Activated CD4-positive, alpha-beta T cell treated with anti-CD3 and anti-CD28 coated beads, Interleukin-2, amount 10 ng/mL, durations not matched to agents 7 days and 5 days (primary cell): ENCODE measurements around the gene SPECC1. TPM values are rescaled to one million over a fixed set of nuclear protein-coding genes. Genes with fewer than 3 reads are reported as not detected.
"Not testable (repeated sequence)": the region's sequence is repeated elsewhere in the genome, so short reads cannot be mapped to it uniquely, and the experiment has no call there.

Experiments
- CTCF ChIA-PET: fragments of 350-600 bp; sonication (Branson Sonifier 250); formaldehyde crosslinking; loops from one replicate; lab custom pipeline; 2021; ENCODE audit warnings: antibody characterized with exemption; lab: Charles Lee
- POLR2A ChIA-PET: fragments of 350-600 bp; sonication (Branson Sonifier 250); formaldehyde crosslinking; loops from one replicate; lab custom pipeline; 2021; ENCODE audit warnings: antibody characterized with exemption; lab: Charles Lee
- DNase-seq: peaks from one replicate; pipeline ENCODE4 v3.0.0-alpha.2; 2020
- H3K27ac Mint-ChIP-seq: one replicate; pipeline ENCODE4 v1.8.0; 2021; ENCODE audit warnings: mild to moderate bottlenecking, moderate library complexity, mixed read lengths
- H3K27me3 Mint-ChIP-seq: one replicate; pipeline ENCODE4 v1.8.0; 2021; ENCODE audit warnings: mixed read lengths
- H3K36me3 Mint-ChIP-seq: one replicate; pipeline ENCODE4 v1.8.0; 2021; ENCODE audit warnings: low read depth, mixed read lengths
- H3K4me1 Mint-ChIP-seq: one replicate; pipeline ENCODE4 v1.8.0; 2021; ENCODE audit warnings: mixed read lengths
- H3K4me3 Mint-ChIP-seq: one replicate; pipeline ENCODE4 v1.8.0; 2021; ENCODE audit warnings: mild to moderate bottlenecking, moderate library complexity, mixed read lengths
- H3K9me3 Mint-ChIP-seq: one replicate; pipeline ENCODE4 v1.8.0; 2021; ENCODE audit warnings: mixed read lengths
- total RNA-seq, 2 experiments: library from RNA; stranded (reverse); gene quantifications; one replicate each; pipeline ENCODE4 v1.2.3, GENCODE V29; 2021

Gene SPECC1
- total RNA-seq, 2 experiments from 2014 or later, result 3.7 to 4.9 TPM

GRCh38 chr17:20302246-20302917 is 293.2 kb downstream of the SPECC1 start:
- Mint-ChIP-seq H3K9me3 (peaks cover 17% of the 10 kb centered on the region), H3K36me3 (peaks cover 8% of the 10 kb centered on the region), H3K4me3 (no peak overlapping the region), H3K27ac (no peak overlapping the region), H3K4me1 (peaks cover 5% of the 10 kb centered on the region), H3K27me3 (no peaks in the 10 kb centered on the region)
- ChIA-PET POLR2A (no interaction called here), CTCF (no interaction called here)
- no peak for DNase-seq

- no peak for DNase-seq
- H3K4me3 Mint-ChIP-seq, result no peak overlapping the region
- H3K9me3 Mint-ChIP-seq, result peaks cover 27% of the 10 kb centered on the region
- peaks cover 5% of the 10 kb centered on the region for H3K4me1 Mint-ChIP-seq
- no peak overlapping the region for H3K27ac Mint-ChIP-seq
- ChIA-PET POLR2A (no interaction called here), CTCF (no interaction called here)
- peaks cover 15% of the 10 kb centered on the region for H3K36me3 Mint-ChIP-seq
- no peaks in the 10 kb centered on the region for H3K27me3 Mint-ChIP-seq
Observed at GRCh38 chr17:20304961-20305360, 295.8 kb downstream of the SPECC1 start.

GRCh38 chr17:20306924-20307323 is 297.8 kb downstream of the SPECC1 start:
- H3K27ac Mint-ChIP-seq, result no peak overlapping the region
- CTCF ChIA-PET, result interaction anchor here (0.6 to 0.7 kb wide), 2 partner anchors 72 to 79 kb away, joined by 3 read pairs; no protein-coding TSS in a partner anchor
- no peak for DNase-seq
- no peak overlapping the region for H3K4me3 Mint-ChIP-seq
- H3K4me1 Mint-ChIP-seq, result peaks cover 5% of the 10 kb centered on the region
- H3K27me3 Mint-ChIP-seq, result no peaks in the 10 kb centered on the region
- H3K9me3 Mint-ChIP-seq, result peaks cover 27% of the 10 kb centered on the region
- POLR2A ChIA-PET, result no interaction called here
- peaks cover 15% of the 10 kb centered on the region for H3K36me3 Mint-ChIP-seq

GRCh38 chr17:20307326-20307910 is 298.3 kb downstream of the SPECC1 start:
- H3K27ac Mint-ChIP-seq, result no peak overlapping the region

GRCh38 chr17:20310481-20310880 is 301.3 kb downstream of the SPECC1 start:
- H3K4me1 Mint-ChIP-seq, result no peaks in the 10 kb centered on the region
- peaks cover 15% of the 10 kb centered on the region for H3K36me3 Mint-ChIP-seq
- POLR2A ChIA-PET, result interaction anchor here (0.7 kb wide), 1 partner anchor 945 kb away, joined by 3 read pairs; no protein-coding TSS in a partner anchor
- no peak overlapping the region for H3K4me3 Mint-ChIP-seq
- peaks cover 18% of the 10 kb centered on the region for H3K9me3 Mint-ChIP-seq
- no peak for DNase-seq
- no peaks in the 10 kb centered on the region for H3K27me3 Mint-ChIP-seq
- H3K27ac Mint-ChIP-seq, result no peak overlapping the region
- CTCF ChIA-PET, result interaction anchor here (2.7 kb wide), 1 partner anchor 83 kb away, joined by 8 read pairs; no protein-coding TSS in a partner anchor

More at GRCh38 chr17:20307326-20307910, 298.3 kb downstream of the SPECC1 start:
- POLR2A ChIA-PET, result no interaction called here
- H3K27me3 Mint-ChIP-seq, result no peaks in the 10 kb centered on the region
- no peak for DNase-seq
- CTCF ChIA-PET, result interaction anchor here (0.7 kb wide), 2 partner anchors 73 to 572 kb away, joined by 3 read pairs; no protein-coding TSS in a partner anchor
- peaks cover 15% of the 10 kb centered on the region for H3K36me3 Mint-ChIP-seq
- H3K9me3 Mint-ChIP-seq, result peaks cover 27% of the 10 kb centered on the region
- no peak overlapping the region for H3K4me3 Mint-ChIP-seq
- H3K4me1 Mint-ChIP-seq, result peaks cover 5% of the 10 kb centered on the region

- ChIA-PET POLR2A (no interaction called here), CTCF (no interaction called here)
- Mint-ChIP-seq H3K27ac (no peak overlapping the region), H3K36me3 (peaks cover 2% of the 10 kb centered on the region), H3K4me1 (no peaks in the 10 kb centered on the region), H3K4me3 (no peak overlapping the region), H3K27me3 (no peaks in the 10 kb centered on the region), H3K9me3 (peaks cover 4% of the 10 kb centered on the region)
- DNase-seq, result no peak
Observed at GRCh38 chr17:20313306-20313705, 304.1 kb downstream of the SPECC1 start.

- H3K36me3 Mint-ChIP-seq, result no peaks in the 10 kb centered on the region
- DNase-seq, result no peak
- no peaks in the 10 kb centered on the region for H3K27me3 Mint-ChIP-seq
- ChIA-PET CTCF (no interaction called here), POLR2A (no interaction called here)
- no peaks in the 10 kb centered on the region for H3K4me1 Mint-ChIP-seq
- peaks cover 2% of the 10 kb centered on the region for H3K9me3 Mint-ChIP-seq
- no peak overlapping the region for H3K4me3 Mint-ChIP-seq
- H3K27ac Mint-ChIP-seq, result no peak overlapping the region
Observed at GRCh38 chr17:20313891-20314290, 304.7 kb downstream of the SPECC1 start.

GRCh38 chr17:20314834-20315233 is 305.7 kb downstream of the SPECC1 start:
- Mint-ChIP-seq H3K36me3 (no peaks in the 10 kb centered on the region), H3K27ac (no peak overlapping the region), H3K27me3 (no peaks in the 10 kb centered on the region), H3K9me3 (no peaks in the 10 kb centered on the region), H3K4me1 (no peaks in the 10 kb centered on the region), H3K4me3 (no peak overlapping the region)
- no peak for DNase-seq
- CTCF ChIA-PET, result interaction anchor here (0.5 to 0.7 kb wide), 2 partner anchors 158 to 695 kb away, joined by 3 read pairs; no protein-coding TSS in a partner anchor
- POLR2A ChIA-PET, result no interaction called here

GRCh38 chr17:20315311-20315710 is 306.2 kb downstream of the SPECC1 start:
- POLR2A ChIA-PET, result no interaction called here
- no peak overlapping the region for H3K4me3 Mint-ChIP-seq
- H3K36me3 Mint-ChIP-seq, result no peaks in the 10 kb centered on the region
- H3K4me1 Mint-ChIP-seq, result no peaks in the 10 kb centered on the region
- CTCF ChIA-PET, result interaction anchor here (0.7 to 3.2 kb wide), 2 partner anchors 88 to 159 kb away, joined by 3 to 19 read pairs; no protein-coding TSS in a partner anchor
- no peaks in the 10 kb centered on the region for H3K27me3 Mint-ChIP-seq
- DNase-seq, result no peak
- H3K9me3 Mint-ChIP-seq, result no peaks in the 10 kb centered on the region
- no peak overlapping the region for H3K27ac Mint-ChIP-seq

- Mint-ChIP-seq H3K4me3 (no peak overlapping the region), H3K4me1 (peaks cover under 1% of the 10 kb centered on the region), H3K9me3 (no peaks in the 10 kb centered on the region), H3K27me3 (no peaks in the 10 kb centered on the region), H3K27ac (peak overlapping the region; percentile 17), H3K36me3 (no peaks in the 10 kb centered on the region)
- POLR2A ChIA-PET, result no interaction called here
- CTCF ChIA-PET, result interaction anchor here (3.2 kb wide), 1 partner anchor 88 kb away, joined by 19 read pairs; no protein-coding TSS in a partner anchor
- DNase-seq, result no peak
Observed at GRCh38 chr17:20315821-20316220, 306.7 kb downstream of the SPECC1 start.

GRCh38 chr17:20320535-20321229 is 311.5 kb downstream of the SPECC1 start:
- H3K27ac Mint-ChIP-seq, result not testable (repeated sequence)
- DNase-seq, result peak; percentile 83

GRCh38 chr17:20321357-20321756 is 312.2 kb downstream of the SPECC1 start:
- H3K9me3 Mint-ChIP-seq, H3K27ac Mint-ChIP-seq, DNase-seq, POLR2A ChIA-PET, H3K36me3 Mint-ChIP-seq, H3K27me3 Mint-ChIP-seq, H3K4me1 Mint-ChIP-seq: not testable (repeated sequence)
- peak overlapping the region; percentile 27 for H3K4me3 Mint-ChIP-seq
- CTCF ChIA-PET, result interaction anchor here (0.7 to 3.3 kb wide), 4 partner anchors 88 to 328 kb away, joined by 3 to 23 read pairs (median 4); no protein-coding TSS in a partner anchor

More at GRCh38 chr17:20320535-20321229, 311.5 kb downstream of the SPECC1 start:
- H3K36me3 Mint-ChIP-seq, H3K4me3 Mint-ChIP-seq, H3K9me3 Mint-ChIP-seq, H3K4me1 Mint-ChIP-seq, POLR2A ChIA-PET, H3K27me3 Mint-ChIP-seq: not testable (repeated sequence)
- CTCF ChIA-PET, result interaction anchor here (0.7 to 3.3 kb wide), 6 partner anchors 87 to 328 kb away, joined by 3 to 23 read pairs (median 4); no protein-coding TSS in a partner anchor
